Measurements from ENCODE around the gene PLXNA3. TPM values are rescaled to one million over a fixed set of nuclear protein-coding genes. Genes with fewer than 3 reads are reported as not detected.
A peak's percentile ranks its signal among the peaks of the same experiment; 100 is the strongest.

Gene PLXNA3
- total RNA-seq, 1 donor from 2014 or later: 4.3 TPM

- H3K79me2 ChIP-seq (ENCODE audit: low read depth): peaks cover 7% of the 10 kb centered on the region
- Mint-ChIP-seq H3K27me3 (ENCODE audit: insufficient read depth, low read depth) (peaks cover 21% of the 10 kb centered on the region), H3K4me1 (peaks cover 3% of the 10 kb centered on the region), H3K27ac (peak overlapping the region; percentile 65), H3K9me3 (peaks cover 22% of the 10 kb centered on the region), H3K4me3 (peak overlapping the region; percentile 95), H3K36me3 (peaks cover 7% of the 10 kb centered on the region)
- H3K4me2 ChIP-seq: peak overlapping the region; percentile 55
- peaks cover 6% of the 10 kb centered on the region for H3F3A ChIP-seq (ENCODE audit: low read depth)
- peak; percentile 71 for DNase-seq (ENCODE audit: low spot score)
- H3K9me3 ChIP-seq (ENCODE audit: low read depth): no peaks in the 10 kb centered on the region
- no peaks in the 10 kb centered on the region for H3K27me3 ChIP-seq
- H3K4me1 ChIP-seq: peaks cover 6% of the 10 kb centered on the region
- no peak overlapping the region for H2AFZ ChIP-seq (replicated peaks)
- H3K9ac ChIP-seq: no peak overlapping the region
- peaks cover 10% of the 10 kb centered on the region for H4K20me1 ChIP-seq (ENCODE audit: low read depth)
- no peak for TF ChIP-seq EZH2 (IDR thresholded peaks at IDR 0.05)
- TF ChIP-seq CTCF (IDR thresholded peaks at IDR 0.05): no peak
- no peak overlapping the region for H3K27ac ChIP-seq
- H3K4me3 ChIP-seq: peak overlapping the region; percentile 68
- H3K36me3 ChIP-seq: no peaks in the 10 kb centered on the region
These were observed 478 bp upstream of the PLXNA3 start for GRCh38 chrX:154457491-154458115.

GRCh38 chrX:154458954-154459778 lies 1.1 kb downstream of the PLXNA3 start:
- Histone ChIP-seq H3K27ac (no peak overlapping the region), H2AFZ (replicated peaks) (no peak overlapping the region), H3K9ac (no peak overlapping the region), H3K79me2 (ENCODE audit: low read depth) (peaks cover 7% of the 10 kb centered on the region), H3F3A (ENCODE audit: low read depth) (peaks cover 6% of the 10 kb centered on the region), H4K20me1 (ENCODE audit: low read depth) (peaks cover 10% of the 10 kb centered on the region), H3K27me3 (no peaks in the 10 kb centered on the region), H3K9me3 (ENCODE audit: low read depth) (no peaks in the 10 kb centered on the region), H3K4me1 (peaks cover 6% of the 10 kb centered on the region), H3K4me3 (peak overlapping the region; percentile 68), H3K36me3 (no peaks in the 10 kb centered on the region), H3K4me2 (peak overlapping the region; percentile 72)
- H3K27ac Mint-ChIP-seq: no peak overlapping the region
- H3K9me3 Mint-ChIP-seq: peaks cover 22% of the 10 kb centered on the region
- peak overlapping the region; percentile 90 for H3K4me3 Mint-ChIP-seq
- H3K27me3 Mint-ChIP-seq (ENCODE audit: insufficient read depth, low read depth): peaks cover 19% of the 10 kb centered on the region
- peaks cover 9% of the 10 kb centered on the region for H3K36me3 Mint-ChIP-seq
- peak; percentile 35 for DNase-seq (ENCODE audit: low spot score)
- peaks cover 3% of the 10 kb centered on the region for H3K4me1 Mint-ChIP-seq
- TF ChIP-seq CTCF (IDR thresholded peaks at IDR 0.05) (no peak), EZH2 (IDR thresholded peaks at IDR 0.05) (no peak), EZH2phosphoT487 (IDR thresholded peaks at IDR 0.05) (no peak)

- H2AFZ ChIP-seq (replicated peaks): no peak overlapping the region
- Mint-ChIP-seq H3K36me3 (peaks cover 9% of the 10 kb centered on the region), H3K4me1 (peaks cover 3% of the 10 kb centered on the region), H3K27ac (no peak overlapping the region), H3K4me3 (peak overlapping the region; percentile 90), H3K9me3 (peaks cover 18% of the 10 kb centered on the region), H3K27me3 (ENCODE audit: insufficient read depth, low read depth) (peaks cover 13% of the 10 kb centered on the region)
- H3K4me2 ChIP-seq: peak overlapping the region; percentile 72
- no peaks in the 10 kb centered on the region for H3K9me3 ChIP-seq (ENCODE audit: low read depth)
- no peak overlapping the region for H3K27ac ChIP-seq
- no peaks in the 10 kb centered on the region for H3K36me3 ChIP-seq
- H3K27me3 ChIP-seq: no peaks in the 10 kb centered on the region
- H3K4me3 ChIP-seq: no peak overlapping the region
- H3K9ac ChIP-seq: no peak overlapping the region
- H3K4me1 ChIP-seq: peaks cover 6% of the 10 kb centered on the region
- peaks cover 7% of the 10 kb centered on the region for H3K79me2 ChIP-seq (ENCODE audit: low read depth)
- no peak for DNase-seq (ENCODE audit: low spot score)
- no peak for TF ChIP-seq EZH2 (IDR thresholded peaks at IDR 0.05)
- no peak for TF ChIP-seq CTCF (IDR thresholded peaks at IDR 0.05)
- no peak for TF ChIP-seq EZH2phosphoT487 (IDR thresholded peaks at IDR 0.05)
- H3F3A ChIP-seq (ENCODE audit: low read depth): peaks cover 6% of the 10 kb centered on the region
- H4K20me1 ChIP-seq (ENCODE audit: low read depth): peaks cover 10% of the 10 kb centered on the region
These were observed 1.8 kb downstream of the PLXNA3 start for GRCh38 chrX:154459832-154460231.

Measured in neural progenitor cell (in vitro differentiated cells).